ENCODE data around the gene PAK6. TPM values are rescaled to one million over a fixed set of nuclear protein-coding genes. Genes with fewer than 3 reads are reported as not detected.

Gene PAK6
- total RNA-seq, result 21.0 and 21.7 TPM in 2 replicates

GRCh38 chr15:40238532-40239403 is at the start of gene PAK6:
TSS of gene PAK6 (plus strand) at chr15:40239063. CDS start at chr15:40264786, 25,723 bp downstream.

GRCh38 chr15:40282869-40283614 is 44.2 kb downstream of the PAK6 start, which contains the start of gene ANKRD63:
TSS of gene ANKRD63 (minus strand) at chr15:40283064. CDS start at chr15:40282586, 478 bp downstream.

DNA sequence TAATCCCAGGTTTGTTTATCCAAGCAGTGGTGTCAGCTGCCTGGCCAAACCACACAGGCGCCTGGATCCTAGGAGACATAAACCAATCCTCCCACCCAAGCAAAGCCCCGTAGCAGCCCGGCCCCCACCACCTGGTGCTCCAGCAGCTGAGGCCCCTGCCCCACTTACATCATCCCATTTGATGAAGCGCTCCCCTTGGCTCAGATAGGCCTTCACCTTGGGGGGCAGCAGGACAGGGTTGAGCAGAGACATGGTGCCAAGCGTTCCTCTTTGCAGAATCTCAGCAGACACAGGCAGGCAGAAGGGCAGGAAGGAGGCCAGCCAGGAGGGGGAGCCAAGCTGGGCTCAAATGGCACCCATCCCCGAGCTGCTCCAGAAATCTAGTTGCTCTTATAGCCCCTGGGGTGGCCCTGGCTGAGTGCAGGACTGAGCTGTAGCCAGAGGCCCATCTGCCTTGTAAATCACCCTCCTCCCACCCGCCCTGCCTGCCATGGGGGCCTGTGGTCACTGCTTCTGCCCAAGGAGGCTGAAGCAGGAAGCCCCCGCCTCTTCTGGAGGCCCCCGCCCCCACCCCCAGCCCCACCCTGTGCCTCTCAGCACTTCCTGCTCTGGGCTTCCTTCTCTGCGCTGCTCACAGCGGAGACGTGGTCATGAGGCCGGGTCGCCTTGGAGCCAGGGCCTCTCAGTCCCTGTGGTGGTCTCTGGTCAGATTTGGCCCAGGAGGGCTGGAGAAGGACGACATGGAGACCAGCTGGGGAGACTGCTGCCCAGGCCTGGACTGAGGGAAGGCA is 68.8 kb downstream of the PAK6 start, which contains the start of gene PLCB2:
PLCB2 (minus strand) TSS at position 515 of the 791 bp plus-strand sequence; CDS start at position 252, 263 bp downstream.

GRCh38 chr15:40323239-40323952 is 84.5 kb downstream of the PAK6 start, which contains the start of gene INAFM2:
TSS of gene INAFM2 (plus strand) at chr15:40323692. CDS start at chr15:40324056, 364 bp downstream.

Other genes with a start within 250 kb of the PAK6 start
- gene SRP14, start 199.9 kb upstream of the PAK6 start, total RNA-seq, result 219 and 254 TPM in 2 replicates
- 0.04 and 0.08 TPM in 2 replicates for gene BMF, start 130.2 kb upstream of the PAK6 start, total RNA-seq
- 9.1 and 30.6 TPM in 2 replicates for gene BUB1B, start 78.0 kb upstream of the PAK6 start, total RNA-seq
- not detected in 2 replicates for gene ANKRD63, start 44.0 kb downstream of the PAK6 start, total RNA-seq
- 1.3 and 1.6 TPM in 2 replicates for gene PLCB2, start 68.9 kb downstream of the PAK6 start, total RNA-seq
- 14.7 and 15.4 TPM in 2 replicates for gene INAFM2, start 84.6 kb downstream of the PAK6 start, total RNA-seq
- gene CCDC9B, start 101.9 kb downstream of the PAK6 start, total RNA-seq, result 3.9 and 8.0 TPM in 2 replicates
- not detected in 2 replicates for gene PHGR1, start 112.0 kb downstream of the PAK6 start, total RNA-seq
- 0.94 and 1.4 TPM in 2 replicates for gene DISP2, start 119.2 kb downstream of the PAK6 start, total RNA-seq
- 32.8 and 79.5 TPM in 2 replicates for gene KNSTRN, start 143.7 kb downstream of the PAK6 start, total RNA-seq
- gene IVD, start 166.7 kb downstream of the PAK6 start, total RNA-seq, result 19.7 and 25.9 TPM in 2 replicates
- gene BAHD1, start 201.9 kb downstream of the PAK6 start, total RNA-seq, result 10.1 and 12.2 TPM in 2 replicates
- gene CHST14, start 231.9 kb downstream of the PAK6 start, total RNA-seq, result 7.9 and 8.6 TPM in 2 replicates